Measurements from ENCODE around the gene GSDME. TPM values are rescaled to one million over a fixed set of nuclear protein-coding genes. Genes with fewer than 3 reads are reported as not detected.

GSDME gene
- total and polyA plus RNA-seq, 4 experiments from 2014 or later: 0.46 to 1.7 (median 0.92) TPM

GRCh38 chr7:24721481-24722001 lies 35.7 kb downstream of the GSDME start:
- H3K9me3 Mint-ChIP-seq: peaks cover 0 to 1% (median 0%) of the 10 kb centered on the region in 8 donors
- no peak overlapping the region for H3K4me3 Mint-ChIP-seq
- DNase-seq: no peak
- H3K4me1 ChIP-seq (ENCODE audit: insufficient read depth, low read length): no peaks in the 10 kb centered on the region
- H3K9me3 ChIP-seq (ENCODE audit: control insufficient read depth in 1 of 2, low read length in 2 of 2): no peaks in the 10 kb centered on the region
- no peak overlapping the region for H3K27ac Mint-ChIP-seq
- peaks cover 0 to 11% of the 10 kb centered on the region in 2 donors for H3K27me3 Mint-ChIP-seq
- ChIA-PET CTCF (ENCODE audit: partially characterized antibody) (no interaction called here), POLR2A (ENCODE audit: partially characterized antibody) (no interaction called here)
- H3K4me1 Mint-ChIP-seq: no peaks in the 10 kb centered on the region
- no peak overlapping the region for H3K4me3 ChIP-seq (ENCODE audit: low read length in 2 of 2)
- H3K27ac ChIP-seq (ENCODE audit: low read depth, low read length): no peak overlapping the region
- no peaks in the 10 kb centered on the region for H3K27me3 ChIP-seq (ENCODE audit: insufficient read depth, low read length)
- H3K36me3 Mint-ChIP-seq: peaks cover 0 to 3% of the 10 kb centered on the region in 2 donors
- H3K36me3 ChIP-seq (ENCODE audit: insufficient read depth, low read length): no peaks in the 10 kb centered on the region
- intact Hi-C loops (cut with micrococcal nuclease): no loop called here

DNA sequence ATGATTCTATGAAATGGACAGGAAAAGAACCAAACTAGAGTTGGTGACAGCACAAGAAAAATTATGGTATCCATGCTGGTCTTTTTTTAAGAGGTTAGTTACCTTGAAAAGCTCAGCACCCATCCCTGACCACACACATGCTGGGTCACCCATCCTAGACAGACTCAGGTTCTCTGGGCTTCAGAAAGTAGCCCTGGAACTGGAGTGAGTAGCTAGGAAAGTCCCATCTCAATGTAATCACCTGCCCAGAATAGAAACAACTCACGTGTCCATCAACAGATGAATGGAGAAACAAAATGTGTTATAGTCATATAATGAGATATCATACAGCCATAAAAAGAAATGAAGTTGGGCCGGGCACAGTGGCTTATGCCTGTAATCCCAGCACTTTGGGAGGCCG lies 37.0 kb downstream of the GSDME start:
- no peaks in the 10 kb centered on the region for H3K36me3 ChIP-seq (ENCODE audit: insufficient read depth, low read length)
- intact Hi-C loops (cut with micrococcal nuclease): no loop called here
- no peak overlapping the region for H3K4me3 ChIP-seq (ENCODE audit: low read length in 2 of 2)
- H3K36me3 Mint-ChIP-seq: no peaks in the 10 kb centered on the region
- peaks cover 0 to 13% of the 10 kb centered on the region in 2 donors for H3K27me3 Mint-ChIP-seq
- H3K27ac ChIP-seq (ENCODE audit: low read depth, low read length): no peak overlapping the region
- H3K4me1 ChIP-seq (ENCODE audit: insufficient read depth, low read length): no peaks in the 10 kb centered on the region
- no peak overlapping the region for H3K4me3 Mint-ChIP-seq
- H3K4me1 Mint-ChIP-seq: peaks cover 0 to 7% (median 0%) of the 10 kb centered on the region in 4 donors
- H3K27ac Mint-ChIP-seq: no peak overlapping the region
- no peaks in the 10 kb centered on the region for H3K27me3 ChIP-seq (ENCODE audit: insufficient read depth, low read length)
- POLR2A ChIA-PET (ENCODE audit: partially characterized antibody): no interaction called here
- CTCF ChIA-PET (ENCODE audit: partially characterized antibody): no interaction called here
- peaks cover 0 to 1% (median 0%) of the 10 kb centered on the region in 8 donors for H3K9me3 Mint-ChIP-seq
- H3K9me3 ChIP-seq (ENCODE audit: control insufficient read depth in 1 of 2, low read length in 2 of 2): no peaks in the 10 kb centered on the region
- no peak for DNase-seq

DNA sequence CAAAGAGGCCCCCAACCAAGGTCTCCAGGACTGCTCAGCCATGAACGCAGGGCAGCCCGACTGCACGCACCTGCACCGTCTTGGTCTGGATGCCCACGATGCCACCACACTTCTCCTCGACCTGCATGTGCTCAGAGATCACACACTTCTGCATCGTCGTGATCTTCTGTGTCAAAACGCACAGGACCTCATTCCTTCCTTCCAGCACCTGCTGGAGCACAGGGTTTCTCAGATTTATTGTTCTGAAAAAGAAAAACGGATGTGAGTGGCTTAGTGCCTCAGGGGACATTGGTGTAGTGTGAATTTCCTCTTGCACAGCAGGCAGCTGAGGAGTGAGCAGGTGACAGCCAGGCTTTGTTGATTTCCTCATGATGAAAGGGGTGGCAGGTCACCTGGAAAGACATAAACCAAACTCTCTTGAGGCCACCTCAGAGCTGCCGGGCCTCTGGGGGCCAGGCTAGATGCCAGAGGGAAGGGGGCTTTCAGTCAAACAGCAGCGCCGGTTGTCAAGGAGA lies 38.2 kb downstream of the GSDME start:
- Mint-ChIP-seq H3K27me3 (peaks cover 0 to 19% of the 10 kb centered on the region in 2 donors), H3K27ac (no peak overlapping the region), H3K4me1 (peaks cover 0 to 8% (median 0%) of the 10 kb centered on the region in 4 donors), H3K4me3 (no peak overlapping the region), H3K36me3 (no peaks in the 10 kb centered on the region), H3K9me3 (peaks cover 0 to 1% (median 0%) of the 10 kb centered on the region in 8 donors)
- POLR2A ChIA-PET (ENCODE audit: partially characterized antibody): no interaction called here
- Histone ChIP-seq H3K36me3 (ENCODE audit: insufficient read depth, low read length) (no peaks in the 10 kb centered on the region), H3K27me3 (ENCODE audit: insufficient read depth, low read length) (no peaks in the 10 kb centered on the region), H3K27ac (ENCODE audit: low read depth, low read length) (no peak overlapping the region), H3K9me3 (ENCODE audit: control insufficient read depth in 1 of 2, low read length in 2 of 2) (no peaks in the 10 kb centered on the region), H3K4me3 (ENCODE audit: low read length in 2 of 2) (no peak overlapping the region), H3K4me1 (ENCODE audit: insufficient read depth, low read length) (no peaks in the 10 kb centered on the region)
- CTCF ChIA-PET (ENCODE audit: partially characterized antibody): no interaction called here
- intact Hi-C loops (cut with micrococcal nuclease): no loop called here
- DNase-seq: no peak

DNA sequence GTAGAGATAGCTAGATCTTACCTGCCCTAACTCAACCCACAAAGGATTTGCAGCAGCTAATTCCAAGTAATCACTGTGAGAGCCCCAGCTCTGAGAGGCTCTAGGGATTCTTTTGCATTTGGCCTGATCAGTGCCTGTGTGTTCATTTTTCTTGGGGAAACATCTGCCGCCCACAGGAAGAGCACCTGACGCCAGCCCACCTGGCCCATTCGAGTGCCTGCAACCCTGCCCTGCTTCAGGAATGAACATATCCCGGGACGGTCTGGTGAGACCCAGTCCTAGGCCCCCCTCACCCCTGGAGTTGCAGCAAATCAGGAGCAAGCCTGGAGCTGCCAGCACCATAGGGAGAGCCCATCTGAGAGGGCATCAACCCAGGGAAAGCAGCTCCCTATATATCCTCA lies 38.8 kb downstream of the GSDME start:
- DNase-seq: no peak
- no peaks in the 10 kb centered on the region for H3K27me3 ChIP-seq (ENCODE audit: insufficient read depth, low read length)
- CTCF ChIA-PET (ENCODE audit: partially characterized antibody): no interaction called here
- no peak overlapping the region for H3K27ac ChIP-seq (ENCODE audit: low read depth, low read length)
- H3K4me1 Mint-ChIP-seq: peaks cover 0 to 8% (median 0%) of the 10 kb centered on the region in 4 donors
- H3K36me3 ChIP-seq (ENCODE audit: insufficient read depth, low read length): no peaks in the 10 kb centered on the region
- H3K4me3 ChIP-seq (ENCODE audit: low read length in 2 of 2): no peak overlapping the region
- no peaks in the 10 kb centered on the region for H3K9me3 ChIP-seq (ENCODE audit: control insufficient read depth in 1 of 2, low read length in 2 of 2)
- no peak overlapping the region for H3K4me3 Mint-ChIP-seq
- no peaks in the 10 kb centered on the region for H3K36me3 Mint-ChIP-seq
- no peaks in the 10 kb centered on the region for H3K4me1 ChIP-seq (ENCODE audit: insufficient read depth, low read length)
- H3K27me3 Mint-ChIP-seq: peaks cover 0 to 22% of the 10 kb centered on the region in 2 donors
- H3K27ac Mint-ChIP-seq: no peak overlapping the region
- intact Hi-C loops (cut with micrococcal nuclease): no loop called here
- H3K9me3 Mint-ChIP-seq: no peaks in the 10 kb centered on the region
- POLR2A ChIA-PET (ENCODE audit: partially characterized antibody): no interaction called here

- no peaks in the 10 kb centered on the region for H3K36me3 Mint-ChIP-seq
- H3K4me1 Mint-ChIP-seq: peaks cover 0 to 8% (median 0%) of the 10 kb centered on the region in 4 donors
- H3K27me3 ChIP-seq (ENCODE audit: insufficient read depth, low read length): no peaks in the 10 kb centered on the region
- intact Hi-C loops (cut with micrococcal nuclease): no loop called here
- H3K27me3 Mint-ChIP-seq: peaks cover 0 to 22% of the 10 kb centered on the region in 2 donors
- no peaks in the 10 kb centered on the region for H3K4me1 ChIP-seq (ENCODE audit: insufficient read depth, low read length)
- H3K27ac Mint-ChIP-seq: no peak overlapping the region
- H3K36me3 ChIP-seq (ENCODE audit: insufficient read depth, low read length): no peaks in the 10 kb centered on the region
- POLR2A ChIA-PET (ENCODE audit: partially characterized antibody): no interaction called here
- DNase-seq: no peak
- no peak overlapping the region for H3K4me3 Mint-ChIP-seq
- no peak overlapping the region for H3K27ac ChIP-seq (ENCODE audit: low read depth, low read length)
- CTCF ChIA-PET (ENCODE audit: partially characterized antibody): no interaction called here
- H3K4me3 ChIP-seq (ENCODE audit: low read length in 2 of 2): no peak overlapping the region
- H3K9me3 ChIP-seq (ENCODE audit: control insufficient read depth in 1 of 2, low read length in 2 of 2): no peaks in the 10 kb centered on the region
- no peaks in the 10 kb centered on the region for H3K9me3 Mint-ChIP-seq
Measured at GRCh38 chr7:24717694-24718320, 39.5 kb downstream of the GSDME start.

DNA sequence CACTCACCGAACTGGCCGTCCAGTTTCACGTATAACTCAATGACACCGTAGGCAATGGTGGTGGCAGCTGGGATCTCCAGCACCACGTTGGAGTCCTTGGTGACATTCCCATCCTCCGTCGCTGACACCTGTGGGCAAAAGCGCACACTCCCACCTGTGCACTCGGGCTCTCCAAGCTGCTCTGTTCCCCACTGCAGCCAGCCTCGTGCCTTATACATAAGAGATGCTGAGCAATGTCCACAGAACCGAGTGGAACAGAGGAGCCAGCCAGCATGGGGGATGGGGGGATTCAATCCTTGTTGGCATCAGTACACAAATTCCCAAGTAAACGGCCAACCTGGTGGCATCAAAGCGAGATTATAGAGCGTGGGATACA lies 40.0 kb downstream of the GSDME start:
- DNase-seq: no peak
- H3K36me3 Mint-ChIP-seq: no peaks in the 10 kb centered on the region
- H3K9me3 Mint-ChIP-seq: no peaks in the 10 kb centered on the region
- H3K27ac Mint-ChIP-seq: no peak overlapping the region
- ChIA-PET POLR2A (ENCODE audit: partially characterized antibody) (no interaction called here), CTCF (ENCODE audit: partially characterized antibody) (no interaction called here)
- Histone ChIP-seq H3K9me3 (ENCODE audit: control insufficient read depth in 1 of 2, low read length in 2 of 2) (no peaks in the 10 kb centered on the region), H3K4me3 (ENCODE audit: low read length in 2 of 2) (no peak overlapping the region), H3K4me1 (ENCODE audit: insufficient read depth, low read length) (no peaks in the 10 kb centered on the region), H3K36me3 (ENCODE audit: insufficient read depth, low read length) (no peaks in the 10 kb centered on the region), H3K27ac (ENCODE audit: low read depth, low read length) (no peak overlapping the region), H3K27me3 (ENCODE audit: insufficient read depth, low read length) (no peaks in the 10 kb centered on the region)
- H3K27me3 Mint-ChIP-seq: peaks cover 0 to 23% of the 10 kb centered on the region in 2 donors
- intact Hi-C loops (cut with micrococcal nuclease): no loop called here
- H3K4me1 Mint-ChIP-seq: peaks cover 0 to 8% (median 0%) of the 10 kb centered on the region in 4 donors
- no peak overlapping the region for H3K4me3 Mint-ChIP-seq

DNA sequence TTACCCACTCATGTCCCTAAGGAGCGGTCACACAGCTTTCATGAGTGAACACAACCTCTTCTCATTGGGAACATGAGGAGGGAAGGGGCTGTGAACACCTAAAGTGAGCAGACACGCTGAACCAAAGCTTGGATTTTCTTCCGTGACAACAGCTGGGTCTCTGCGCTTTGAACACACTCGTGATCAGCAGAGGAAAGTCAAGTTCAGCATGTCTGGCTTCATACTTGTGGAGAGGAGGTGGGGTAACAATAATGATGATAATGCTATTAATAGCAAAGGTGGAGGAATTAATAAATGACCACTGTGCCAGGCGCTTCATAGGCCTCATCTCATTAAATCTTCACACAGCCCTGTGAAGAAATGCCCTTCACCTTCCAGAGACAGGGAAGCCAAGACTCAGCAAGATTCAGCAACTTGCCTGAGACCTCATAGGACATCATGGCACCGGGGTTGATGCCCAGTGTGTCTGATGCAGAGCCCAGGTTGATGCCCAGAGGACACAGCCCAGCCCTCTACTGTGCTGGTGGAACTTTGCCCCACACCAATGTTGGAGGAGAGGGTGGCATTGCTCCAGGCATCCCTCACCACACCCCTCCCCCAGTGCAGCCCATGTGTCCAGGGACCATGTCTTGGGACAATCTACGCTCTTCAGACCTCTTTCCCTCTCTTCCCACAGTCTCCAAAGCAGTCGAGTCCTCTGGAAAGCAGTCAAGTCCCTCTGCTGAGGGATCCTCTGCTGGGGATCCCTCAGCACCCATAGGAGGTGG lies 40.6 kb downstream of the GSDME start:
- Histone ChIP-seq H3K4me3 (ENCODE audit: low read length in 2 of 2) (no peak overlapping the region), H3K36me3 (ENCODE audit: insufficient read depth, low read length) (no peaks in the 10 kb centered on the region), H3K4me1 (ENCODE audit: insufficient read depth, low read length) (no peaks in the 10 kb centered on the region), H3K27ac (ENCODE audit: low read depth, low read length) (no peak overlapping the region), H3K9me3 (ENCODE audit: control insufficient read depth in 1 of 2, low read length in 2 of 2) (no peaks in the 10 kb centered on the region), H3K27me3 (ENCODE audit: insufficient read depth, low read length) (no peaks in the 10 kb centered on the region)
- Mint-ChIP-seq H3K4me3 (no peak overlapping the region), H3K27me3 (peaks cover 0 to 22% of the 10 kb centered on the region in 2 donors), H3K9me3 (no peaks in the 10 kb centered on the region), H3K36me3 (no peaks in the 10 kb centered on the region), H3K27ac (no peak overlapping the region), H3K4me1 (peaks cover 0 to 8% (median 0%) of the 10 kb centered on the region in 4 donors)
- no peak for DNase-seq
- CTCF ChIA-PET (ENCODE audit: partially characterized antibody): no interaction called here
- POLR2A ChIA-PET (ENCODE audit: partially characterized antibody): no interaction called here
- intact Hi-C loops (cut with micrococcal nuclease): no loop called here

All from CD4-positive, alpha-beta memory T cell (primary cell).